Thymus (tissue), 11 donors: ENCODE measurements around the gene GFRA1. TPM values are rescaled to one million over a fixed set of nuclear protein-coding genes. Genes with fewer than 3 reads are reported as not detected.

ENCODE experiments used
- DNase-seq, 9 donors: peaks; one replicate each; pipeline ENCODE4 v3.0.0-alpha.2; 2013; ENCODE audit warnings: low spot score in 9 of 9, low read depth in 6 of 9, missing footprints in 1 of 9
- H3K27ac ChIP-seq, 2 donors: one replicate each; pipeline ENCODE4 v1.5.1; 2013; ENCODE audit warnings: control low read depth in 1 of 2, low read depth in 1 of 2, low read length in 1 of 2, mild to moderate bottlenecking in 1 of 2, moderate library complexity in 1 of 2
- H3K27me3 ChIP-seq, 2 donors: one replicate each; pipeline ENCODE4 v1.5.1; 2013; ENCODE audit warnings: low read length in 1 of 2; ENCODE audit not compliant: control insufficient read depth in 2 of 2, insufficient read depth in 1 of 2
- H3K36me3 ChIP-seq, 2 donors: one replicate each; pipeline ENCODE4 v1.5.1; 2013; ENCODE audit warnings: low read length in 1 of 2, mild to moderate bottlenecking in 1 of 2, moderate library complexity in 1 of 2; ENCODE audit not compliant: control insufficient read depth in 2 of 2, insufficient read depth in 2 of 2
- H3K4me1 ChIP-seq, 2 donors: one replicate each; pipeline ENCODE4 v1.5.1; 2013; ENCODE audit warnings: low read length in 2 of 2; ENCODE audit not compliant: control insufficient read depth in 2 of 2, insufficient read depth in 2 of 2
- H3K4me3 ChIP-seq, 2 donors: one replicate each; pipeline ENCODE4 v1.5.1; 2013; ENCODE audit warnings: low read length in 2 of 2, control low read depth in 1 of 2, mild to moderate bottlenecking in 1 of 2
- H3K9me3 ChIP-seq, 2 donors: one replicate each; pipeline ENCODE4 v1.5.1; 2013; ENCODE audit warnings: low read length in 1 of 2, mild to moderate bottlenecking in 1 of 2; ENCODE audit not compliant: control insufficient read depth in 2 of 2, insufficient read depth in 1 of 2
- WGBS: extraction: QIAGEN DNeasy Blood & Tissue Kit; methylation state at CpG from one replicate; pipeline ENCODE4 v1.1.7; 2013; 5-methylcytosine and 5-hydroxymethylcytosine counted together
- polyA plus RNA-seq: library from polyadenylated mRNA; stranded (reverse); fragments of 200-250 nt; gene quantifications from one replicate; pipeline ENCODE4 v1.2.3, GENCODE V29; 2013
- total RNA-seq: library from RNA; stranded (reverse); fragments of 120-200 nt; gene quantifications from one replicate; pipeline ENCODE4 v1.2.4, GENCODE V29; 2013
- donor health status: healthy.

The GFRA1 gene
- total and polyA plus RNA-seq, 2 donors, result 1.6 to 5.0 TPM

GRCh38 chr10:116237970-116238369 lies 35.0 kb downstream of the GFRA1 start:
- DNase-seq, result no peak
- Histone ChIP-seq H3K9me3 (no peaks in the 10 kb centered on the region), H3K27me3 (no peaks in the 10 kb centered on the region), H3K27ac (no peak overlapping the region), H3K4me3 (no peak overlapping the region), H3K36me3 (no peaks in the 10 kb centered on the region), H3K4me1 (no peaks in the 10 kb centered on the region)
- WGBS, result 88% methylated on average over 15 of the region's 15 CpGs

GRCh38 chr10:116237260-116237659 lies 35.7 kb downstream of the GFRA1 start:
- no peak for DNase-seq
- Histone ChIP-seq H3K4me1 (no peaks in the 10 kb centered on the region), H3K27ac (no peak overlapping the region), H3K4me3 (no peak overlapping the region), H3K9me3 (no peaks in the 10 kb centered on the region), H3K27me3 (no peaks in the 10 kb centered on the region), H3K36me3 (no peaks in the 10 kb centered on the region)
- 78% methylated on average over 3 of the region's 3 CpGs for WGBS

- H3K36me3 ChIP-seq, result no peaks in the 10 kb centered on the region
- H3K27ac ChIP-seq, result no peak overlapping the region
- no peaks in the 10 kb centered on the region for H3K4me1 ChIP-seq
- DNase-seq, result no peak
- WGBS, result 92% methylated on average over 2 of the region's 2 CpGs
- H3K27me3 ChIP-seq, result no peaks in the 10 kb centered on the region
- H3K4me3 ChIP-seq, result no peak overlapping the region
- no peaks in the 10 kb centered on the region for H3K9me3 ChIP-seq
Measured at GRCh38 chr10:116233230-116233629, 39.8 kb downstream of the GFRA1 start.

GRCh38 chr10:116232613-116233012 lies 40.4 kb downstream of the GFRA1 start:
- no peak for DNase-seq
- Histone ChIP-seq H3K9me3 (no peaks in the 10 kb centered on the region), H3K27me3 (no peaks in the 10 kb centered on the region), H3K4me3 (no peak overlapping the region), H3K27ac (no peak overlapping the region), H3K4me1 (no peaks in the 10 kb centered on the region), H3K36me3 (no peaks in the 10 kb centered on the region)
- 68% methylated on average over 2 of the region's 2 CpGs for WGBS

GRCh38 chr10:116226766-116227165 lies 46.2 kb downstream of the GFRA1 start:
- H3K27ac ChIP-seq, result no peak overlapping the region
- WGBS, result 97% methylated on average over 6 of the region's 6 CpGs
- no peak overlapping the region for H3K4me3 ChIP-seq
- no peaks in the 10 kb centered on the region for H3K27me3 ChIP-seq
- H3K36me3 ChIP-seq, result no peaks in the 10 kb centered on the region
- DNase-seq, result no peak
- no peaks in the 10 kb centered on the region for H3K9me3 ChIP-seq
- no peaks in the 10 kb centered on the region for H3K4me1 ChIP-seq

- Histone ChIP-seq H3K27me3 (no peaks in the 10 kb centered on the region), H3K4me1 (no peaks in the 10 kb centered on the region), H3K4me3 (no peak overlapping the region), H3K36me3 (no peaks in the 10 kb centered on the region), H3K9me3 (no peaks in the 10 kb centered on the region), H3K27ac (no peak overlapping the region)
- no peak for DNase-seq
- 91% methylated on average over 5 of the region's 5 CpGs for WGBS
Measured at GRCh38 chr10:116226053-116226452, 47.0 kb downstream of the GFRA1 start.

GRCh38 chr10:116223289-116223688 lies 49.7 kb downstream of the GFRA1 start:
- no peaks in the 10 kb centered on the region for H3K9me3 ChIP-seq
- WGBS, result 77% methylated on average over 3 of the region's 3 CpGs
- DNase-seq, result no peak
- no peaks in the 10 kb centered on the region for H3K27me3 ChIP-seq
- H3K36me3 ChIP-seq, result no peaks in the 10 kb centered on the region
- H3K27ac ChIP-seq, result no peak overlapping the region
- H3K4me3 ChIP-seq, result no peak overlapping the region
- H3K4me1 ChIP-seq, result no peaks in the 10 kb centered on the region

GRCh38 chr10:116221053-116221452 lies 52.0 kb downstream of the GFRA1 start:
- Histone ChIP-seq H3K9me3 (no peaks in the 10 kb centered on the region), H3K4me3 (no peak overlapping the region), H3K36me3 (no peaks in the 10 kb centered on the region), H3K27me3 (no peaks in the 10 kb centered on the region), H3K4me1 (no peaks in the 10 kb centered on the region), H3K27ac (no peak overlapping the region)
- WGBS, result 79% methylated on average over 3 of the region's 3 CpGs
- no peak for DNase-seq

- WGBS, result 82% methylated on average over 3 of the region's 3 CpGs
- no peaks in the 10 kb centered on the region for H3K36me3 ChIP-seq
- H3K4me1 ChIP-seq, result no peaks in the 10 kb centered on the region
- H3K27me3 ChIP-seq, result no peaks in the 10 kb centered on the region
- no peak for DNase-seq
- no peak overlapping the region for H3K27ac ChIP-seq
- H3K9me3 ChIP-seq, result no peaks in the 10 kb centered on the region
- H3K4me3 ChIP-seq, result no peak overlapping the region
Measured at GRCh38 chr10:116216676-116217075, 56.3 kb downstream of the GFRA1 start.

- Histone ChIP-seq H3K4me3 (no peak overlapping the region), H3K36me3 (no peaks in the 10 kb centered on the region), H3K9me3 (no peaks in the 10 kb centered on the region), H3K27ac (no peak overlapping the region), H3K4me1 (no peaks in the 10 kb centered on the region), H3K27me3 (no peaks in the 10 kb centered on the region)
- WGBS, result 68% methylated on average over 5 of the region's 5 CpGs
- no peak for DNase-seq
Measured at GRCh38 chr10:116215651-116216050, 57.4 kb downstream of the GFRA1 start.
